Mucosa of rectum (tissue), 2 donors: ENCODE results near the gene CRYBB1.
A peak's percentile ranks its signal among the peaks of the same experiment; 100 is the strongest.

ENCODE experiments used
- H3K27ac ChIP-seq, 2 donors: one replicate each; pipeline ENCODE4 v1.7.0; 2013; ENCODE audit warnings: inconsistent platforms in 2 of 2, low read depth in 2 of 2, low read length in 2 of 2
- H3K27me3 ChIP-seq, 2 donors: one replicate each; pipeline ENCODE4 v1.7.0; 2013; ENCODE audit warnings: low read length in 2 of 2; ENCODE audit not compliant: control insufficient read depth in 2 of 2, insufficient read depth in 2 of 2
- H3K36me3 ChIP-seq, 2 donors: one replicate each; pipeline ENCODE4 v1.7.0; 2013; ENCODE audit warnings: low read length in 2 of 2; ENCODE audit not compliant: control insufficient read depth in 2 of 2, insufficient read depth in 2 of 2
- H3K4me1 ChIP-seq, 2 donors: one replicate each; pipeline ENCODE4 v1.7.0; 2013; ENCODE audit warnings: low read length in 2 of 2, mild to moderate bottlenecking in 1 of 2; ENCODE audit not compliant: control insufficient read depth in 2 of 2, insufficient read depth in 2 of 2
- H3K4me3 ChIP-seq, 2 donors: one replicate each; pipeline ENCODE4 v1.7.0; 2013; ENCODE audit warnings: low read length in 2 of 2
- H3K9ac ChIP-seq, 2 donors: one replicate each; pipeline ENCODE4 v1.7.0; 2013; ENCODE audit warnings: low read length in 2 of 2, low read depth in 1 of 2, mild to moderate bottlenecking in 1 of 2
- H3K9me3 ChIP-seq, 2 donors: one replicate each; pipeline ENCODE4 v1.7.0; 2013; ENCODE audit warnings: low read length in 2 of 2; ENCODE audit not compliant: control insufficient read depth in 2 of 2
- donor health status: healthy.
- donor health status: Normal muscosa, but diverticular disease.

Gene CRYBB1

GRCh38 chr22:26580240-26580962 is 37.4 kb downstream of the CRYBB1 start:
- no peak overlapping the region for H3K27ac ChIP-seq
- H3K4me1 ChIP-seq, result peaks cover 0 to 9% of the 10 kb centered on the region in 2 donors

GRCh38 chr22:26579331-26579886 is 38.4 kb downstream of the CRYBB1 start:
- peak overlapping the region in 1 of 2 donors; percentile 4 for H3K4me3 ChIP-seq
- no peaks in the 10 kb centered on the region for H3K9me3 ChIP-seq
- H3K9ac ChIP-seq, result peak overlapping the region in 1 of 2 donors; percentile 24
- H3K27me3 ChIP-seq, result no peaks in the 10 kb centered on the region
- no peaks in the 10 kb centered on the region for H3K36me3 ChIP-seq
- peak overlapping the region in 1 of 2 donors; percentile 32 for H3K27ac ChIP-seq
- H3K4me1 ChIP-seq, result peaks cover 0 to 7% of the 10 kb centered on the region in 2 donors

More at GRCh38 chr22:26580240-26580962, 37.4 kb downstream of the CRYBB1 start:
- H3K36me3 ChIP-seq, result no peaks in the 10 kb centered on the region
- H3K27me3 ChIP-seq, result no peaks in the 10 kb centered on the region
- no peak overlapping the region for H3K9ac ChIP-seq
- H3K9me3 ChIP-seq, result no peaks in the 10 kb centered on the region
- H3K4me3 ChIP-seq, result no peak overlapping the region

- Histone ChIP-seq H3K36me3 (no peaks in the 10 kb centered on the region), H3K9me3 (no peaks in the 10 kb centered on the region), H3K4me3 (no peak overlapping the region), H3K27ac (no peak overlapping the region), H3K4me1 (peaks cover 6 to 7% of the 10 kb centered on the region in 2 donors), H3K27me3 (no peaks in the 10 kb centered on the region), H3K9ac (no peak overlapping the region)
These were observed 40.7 kb downstream of the CRYBB1 start for GRCh38 chr22:26577081-26577480.

GRCh38 chr22:26576026-26576680 is 41.7 kb downstream of the CRYBB1 start:
- no peak overlapping the region for H3K4me3 ChIP-seq
- H3K4me1 ChIP-seq, result peaks cover 6 to 7% of the 10 kb centered on the region in 2 donors
- H3K36me3 ChIP-seq, result no peaks in the 10 kb centered on the region
- no peaks in the 10 kb centered on the region for H3K9me3 ChIP-seq
- no peak overlapping the region for H3K27ac ChIP-seq
- H3K27me3 ChIP-seq, result no peaks in the 10 kb centered on the region
- H3K9ac ChIP-seq, result no peak overlapping the region

GRCh38 chr22:26574001-26574723 is 43.7 kb downstream of the CRYBB1 start:
- Histone ChIP-seq H3K27ac (peak overlapping the region in 1 of 2 donors; percentile 46), H3K27me3 (no peaks in the 10 kb centered on the region), H3K9ac (no peak overlapping the region), H3K4me3 (no peak overlapping the region), H3K9me3 (no peaks in the 10 kb centered on the region), H3K36me3 (no peaks in the 10 kb centered on the region), H3K4me1 (peaks cover 6 to 7% of the 10 kb centered on the region in 2 donors)

- H3K4me3 ChIP-seq, result no peak overlapping the region
- H3K4me1 ChIP-seq, result peaks cover 6 to 7% of the 10 kb centered on the region in 2 donors
- no peaks in the 10 kb centered on the region for H3K27me3 ChIP-seq
- no peaks in the 10 kb centered on the region for H3K36me3 ChIP-seq
- no peak overlapping the region for H3K9ac ChIP-seq
- no peaks in the 10 kb centered on the region for H3K9me3 ChIP-seq
- H3K27ac ChIP-seq, result peak overlapping the region; percentile 32 to 46
These were observed 44.7 kb downstream of the CRYBB1 start for GRCh38 chr22:26573026-26573662.

GRCh38 chr22:26570864-26571525 is 46.8 kb downstream of the CRYBB1 start:
- Histone ChIP-seq H3K9ac (no peak overlapping the region), H3K4me1 (peaks cover 4 to 6% of the 10 kb centered on the region in 2 donors), H3K9me3 (no peaks in the 10 kb centered on the region), H3K36me3 (no peaks in the 10 kb centered on the region), H3K27ac (no peak overlapping the region), H3K27me3 (no peaks in the 10 kb centered on the region), H3K4me3 (no peak overlapping the region)

GRCh38 chr22:26570115-26570514 is 47.7 kb downstream of the CRYBB1 start:
- Histone ChIP-seq H3K4me1 (peaks cover 4 to 6% of the 10 kb centered on the region in 2 donors), H3K27me3 (no peaks in the 10 kb centered on the region), H3K27ac (no peak overlapping the region), H3K9me3 (no peaks in the 10 kb centered on the region), H3K4me3 (no peak overlapping the region), H3K9ac (no peak overlapping the region), H3K36me3 (no peaks in the 10 kb centered on the region)

- Histone ChIP-seq H3K27ac (no peak overlapping the region), H3K4me1 (peaks cover 3 to 4% of the 10 kb centered on the region in 2 donors), H3K36me3 (peaks cover 0 to 2% of the 10 kb centered on the region in 2 donors), H3K9ac (no peak overlapping the region), H3K9me3 (no peaks in the 10 kb centered on the region), H3K4me3 (no peak overlapping the region), H3K27me3 (no peaks in the 10 kb centered on the region)
These were observed 49.6 kb downstream of the CRYBB1 start for GRCh38 chr22:26568207-26568706.
